Duodenal mucosa (tissue), 2 donors: ENCODE results near the gene PRKX.
"Not testable (repeated sequence)": the region's sequence is repeated elsewhere in the genome, so short reads cannot be mapped to it uniquely, and the experiment has no call there.

Experiments
- H3K27ac ChIP-seq: one replicate; pipeline ENCODE4 v1.7.0; 2013; ENCODE audit warnings: low read depth, low read length
- H3K27me3 ChIP-seq, 2 donors: one replicate each; pipeline ENCODE4 v1.7.0; 2013; ENCODE audit warnings: low read length in 2 of 2, control low read depth in 1 of 2; ENCODE audit not compliant: insufficient read depth in 2 of 2, control insufficient read depth in 1 of 2
- H3K36me3 ChIP-seq, 2 donors: one replicate each; pipeline ENCODE4 v1.7.0; 2013; ENCODE audit warnings: low read length in 2 of 2, control low read depth in 1 of 2; ENCODE audit not compliant: insufficient read depth in 2 of 2, control insufficient read depth in 1 of 2
- H3K4me1 ChIP-seq, 2 donors: one replicate each; pipeline ENCODE4 v1.7.0; 2013; ENCODE audit warnings: low read length in 2 of 2, control low read depth in 1 of 2; ENCODE audit not compliant: insufficient read depth in 2 of 2, control insufficient read depth in 1 of 2
- H3K4me3 ChIP-seq, 2 donors: one replicate each; pipeline ENCODE4 v1.7.0; 2013; ENCODE audit warnings: low read length in 2 of 2, low read depth in 1 of 2
- H3K9ac ChIP-seq, 2 donors: one replicate each; pipeline ENCODE4 v1.7.0; 2013; ENCODE audit warnings: low read length in 2 of 2, low read depth in 1 of 2
- H3K9me3 ChIP-seq, 2 donors: one replicate each; pipeline ENCODE4 v1.7.0; 2013; ENCODE audit warnings: low read length in 2 of 2, control low read depth in 1 of 2; ENCODE audit not compliant: control insufficient read depth in 1 of 2

PRKX gene

GRCh38 chrX:3631196-3631595 is 82.3 kb downstream of the PRKX start:
- H3K27me3 ChIP-seq, result no peaks in the 10 kb centered on the region
- peaks cover 0 to 5% of the 10 kb centered on the region in 2 donors for H3K36me3 ChIP-seq
- no peaks in the 10 kb centered on the region for H3K9me3 ChIP-seq
- H3K27ac ChIP-seq, result no peak overlapping the region
- no peaks in the 10 kb centered on the region for H3K4me1 ChIP-seq
- H3K4me3 ChIP-seq, result no peak overlapping the region
- no peak overlapping the region for H3K9ac ChIP-seq

- no peak overlapping the region for H3K9ac ChIP-seq
- H3K4me3 ChIP-seq, result no peak overlapping the region
- no peak overlapping the region for H3K27ac ChIP-seq
- H3K36me3 ChIP-seq, result peaks cover 0 to 5% of the 10 kb centered on the region in 2 donors
- H3K4me1 ChIP-seq, result no peaks in the 10 kb centered on the region
- no peaks in the 10 kb centered on the region for H3K9me3 ChIP-seq
- H3K27me3 ChIP-seq, result no peaks in the 10 kb centered on the region
These were observed 85.9 kb downstream of the PRKX start for GRCh38 chrX:3627594-3627993.

GRCh38 chrX:3621414-3621813 is 92.0 kb downstream of the PRKX start:
- no peak overlapping the region for H3K4me3 ChIP-seq
- H3K4me1 ChIP-seq, result no peaks in the 10 kb centered on the region
- H3K9me3 ChIP-seq, result no peaks in the 10 kb centered on the region
- H3K27ac ChIP-seq, result no peak overlapping the region
- peaks cover 0 to 12% of the 10 kb centered on the region in 2 donors for H3K36me3 ChIP-seq
- H3K9ac ChIP-seq, result no peak overlapping the region
- no peaks in the 10 kb centered on the region for H3K27me3 ChIP-seq

- H3K27ac ChIP-seq, H3K9ac ChIP-seq, H3K4me3 ChIP-seq, H3K4me1 ChIP-seq, H3K27me3 ChIP-seq, H3K36me3 ChIP-seq, H3K9me3 ChIP-seq: not testable (repeated sequence)
These were observed 101.7 kb downstream of the PRKX start for GRCh38 chrX:3611744-3612143.

GRCh38 chrX:3609810-3610209 is 103.6 kb downstream of the PRKX start:
- Histone ChIP-seq H3K4me3 (no peak overlapping the region), H3K27me3 (no peaks in the 10 kb centered on the region), H3K27ac (no peak overlapping the region), H3K9ac (no peak overlapping the region), H3K4me1 (no peaks in the 10 kb centered on the region), H3K36me3 (no peaks in the 10 kb centered on the region), H3K9me3 (no peaks in the 10 kb centered on the region)

GRCh38 chrX:3603026-3603661 is 110.3 kb downstream of the PRKX start:
- no peaks in the 10 kb centered on the region for H3K4me1 ChIP-seq
- H3K36me3 ChIP-seq, result no peaks in the 10 kb centered on the region
- no peak overlapping the region for H3K4me3 ChIP-seq
- no peak overlapping the region for H3K27ac ChIP-seq
- H3K9ac ChIP-seq, result no peak overlapping the region
- H3K9me3 ChIP-seq, result no peaks in the 10 kb centered on the region
- H3K27me3 ChIP-seq, result no peaks in the 10 kb centered on the region

GRCh38 chrX:3599802-3600430 is 113.5 kb downstream of the PRKX start:
- H3K27ac ChIP-seq, result no peak overlapping the region
- no peaks in the 10 kb centered on the region for H3K4me1 ChIP-seq
- H3K9ac ChIP-seq, result no peak overlapping the region
- no peaks in the 10 kb centered on the region for H3K27me3 ChIP-seq
- H3K9me3 ChIP-seq, result no peaks in the 10 kb centered on the region
- no peak overlapping the region for H3K4me3 ChIP-seq
- H3K36me3 ChIP-seq, result no peaks in the 10 kb centered on the region

GRCh38 chrX:3598709-3599108 is 114.7 kb downstream of the PRKX start:
- H3K27me3 ChIP-seq, result no peaks in the 10 kb centered on the region
- no peak overlapping the region for H3K9ac ChIP-seq
- H3K9me3 ChIP-seq, result no peaks in the 10 kb centered on the region
- no peaks in the 10 kb centered on the region for H3K36me3 ChIP-seq
- no peaks in the 10 kb centered on the region for H3K4me1 ChIP-seq
- H3K4me3 ChIP-seq, result no peak overlapping the region
- H3K27ac ChIP-seq, result no peak overlapping the region

GRCh38 chrX:3598046-3598605 is 115.3 kb downstream of the PRKX start:
- no peak overlapping the region for H3K9ac ChIP-seq
- H3K4me1 ChIP-seq, result no peaks in the 10 kb centered on the region
- H3K27me3 ChIP-seq, result no peaks in the 10 kb centered on the region
- no peaks in the 10 kb centered on the region for H3K9me3 ChIP-seq
- no peaks in the 10 kb centered on the region for H3K36me3 ChIP-seq
- H3K27ac ChIP-seq, result no peak overlapping the region
- no peak overlapping the region for H3K4me3 ChIP-seq

- no peaks in the 10 kb centered on the region for H3K4me1 ChIP-seq
- H3K36me3 ChIP-seq, result no peaks in the 10 kb centered on the region
- H3K4me3 ChIP-seq, result no peak overlapping the region
- no peak overlapping the region for H3K9ac ChIP-seq
- H3K27me3 ChIP-seq, result no peaks in the 10 kb centered on the region
- H3K27ac ChIP-seq, result no peak overlapping the region
- no peaks in the 10 kb centered on the region for H3K9me3 ChIP-seq
These were observed 121.3 kb downstream of the PRKX start for GRCh38 chrX:3592184-3592583.
